K562 (cell line): ENCODE measurements around the gene KRTAP5-4. TPM values are rescaled to one million over a fixed set of nuclear protein-coding genes. Genes with fewer than 3 reads are reported as not detected.

Experiments
- ATAC-seq: fragments of 200-7000 bp; cut with Tn5 transposase; 3 replicates; pipeline ENCODE4 v1.9.1; 2020; ENCODE audit warnings: moderate library complexity
- BruUV-seq: library from RNA; stranded (reverse); fragments of 400-500 nt; replicated peaks from 2 replicates; lab custom pipeline; 2021; lab: Mats Ljungman, UMichigan
- CTCF ChIA-PET: fragments of 300-600 bp; formaldehyde crosslinking; extraction: SDS; loops from one replicate; lab custom pipeline; 2021; ENCODE audit warnings: low intra/inter-chr PET ratio; lab: Yijun Ruan, JAX
- POLR2A ChIA-PET: fragments of 300-600, 350-650 bp; sonication (Branson Sonifier 250); formaldehyde crosslinking; extraction: SDS; loops from one replicate; lab custom pipeline; 2021; ENCODE audit warnings: antibody characterized with exemption, inconsistent platforms; lab: Yijun Ruan, JAX
- DNase-seq, 4 experiments: peaks; one replicate each; pipeline versions ENCODE4 v3.0.0 to v3.0.0-alpha.2; 2011 to 2018; ENCODE audit warnings: low spot score in 3 of 4, mixed read lengths in 3 of 4; ENCODE audit errors: extremely low read depth in 1 of 4
- FAIRE-seq: peaks from 2 replicates; lab custom pipeline; 2011; peaks lifted over from hg19 to GRCh38; lab: Jason Lieb, UNC
- H2AFZ ChIP-seq: 2 replicates; pipeline ENCODE4 v1.6.0; 2011; ENCODE audit warnings: low read depth, low read length, control low read depth, inconsistent platforms
- H3K27ac ChIP-seq: fragments of 200-600 bp; 3 replicates; pipeline ENCODE4 v1.8.0; 2011; ENCODE audit warnings: low read depth, mild to moderate bottlenecking, control low read depth, inconsistent platforms, low read length, moderate library complexity, mixed read lengths; ENCODE audit errors: extremely low read depth
- H3K27me3 ChIP-seq, 2 experiments: fragments of 300-600 bp in 1 of 2; 2 replicates in 1 of 2; 3 replicates in 1 of 2; pipeline versions ENCODE4 v1.6.0 to v1.8.0; 2011; ENCODE audit warnings: inconsistent platforms in 2 of 2, low read length in 2 of 2, mild to moderate bottlenecking in 1 of 2, mixed read lengths in 1 of 2, moderate library complexity in 1 of 2; ENCODE audit not compliant: control insufficient read depth in 2 of 2, insufficient read depth in 2 of 2
- H3K36me3 ChIP-seq: fragments of 300-600 bp; 3 replicates; pipeline ENCODE4 v1.8.0; 2011; ENCODE audit warnings: mild to moderate bottlenecking, low read length, inconsistent platforms; ENCODE audit not compliant: control insufficient read depth, insufficient read depth
- H3K4me1 ChIP-seq, 2 experiments: fragments of 200-600 bp in 1 of 2; replicated peaks in 1 of 2; 2 replicates in 1 of 2; 3 replicates in 1 of 2; pipeline versions ENCODE4 v1.5.1 to v1.8.0; 2011; ENCODE audit warnings: inconsistent platforms in 2 of 2, low read length in 2 of 2, mild to moderate bottlenecking in 1 of 2, mixed read lengths in 1 of 2, moderate library complexity in 1 of 2; ENCODE audit not compliant: control insufficient read depth in 2 of 2, insufficient read depth in 2 of 2
- H3K4me2 ChIP-seq: 2 replicates; pipeline ENCODE4 v1.6.1; 2011; ENCODE audit warnings: low read length, control low read depth, inconsistent platforms, mixed read lengths; ENCODE audit not compliant: insufficient read depth
- H3K4me3 ChIP-seq: fragments of 200-600 bp; sonication (generic), shearing (Covaris generic); 2 replicates; pipeline ENCODE4 v1.5.1; 2016; ENCODE audit warnings: control low read depth, inconsistent platforms
- H3K79me2 ChIP-seq: fragments of 200-600 bp; 3 replicates; pipeline ENCODE4 v1.8.0; 2011; ENCODE audit warnings: low read length, inconsistent platforms; ENCODE audit not compliant: control insufficient read depth, insufficient read depth
- H3K9ac ChIP-seq, 2 experiments: 2 replicates each; pipeline versions ENCODE4 v1.6.0 to v1.6.1; 2011; ENCODE audit warnings: low read depth in 2 of 2, low read length in 2 of 2, control low read depth in 1 of 2, inconsistent platforms in 1 of 2, mild to moderate bottlenecking in 1 of 2, mixed read lengths in 1 of 2; ENCODE audit not compliant: insufficient read depth in 1 of 2
- H3K9me1 ChIP-seq: one replicate; pipeline ENCODE4 v1.6.0; 2011; ENCODE audit warnings: inconsistent platforms, mild to moderate bottlenecking, low read length, moderate library complexity; ENCODE audit not compliant: control insufficient read depth, insufficient read depth
- H3K9me3 ChIP-seq: replicated peaks from 2 replicates; pipeline ENCODE4 v1.5.1; 2011; ENCODE audit warnings: low read depth, low read length, inconsistent platforms; ENCODE audit not compliant: control insufficient read depth, insufficient read depth
- H4K20me1 ChIP-seq: replicated peaks from 2 replicates; pipeline ENCODE4 v1.6.1; 2011; ENCODE audit warnings: low read length, inconsistent platforms, mixed read lengths; ENCODE audit not compliant: control insufficient read depth, insufficient read depth
- CLOCK ChIP-seq: fragments of 250-450 bp; sonication (Bioruptor Pico); IDR thresholded peaks from 2 replicates; pipeline ENCODE4 v1.4.0; 2020; ENCODE audit warnings: mild to moderate bottlenecking, moderate library complexity, borderline replicate concordance
- CTCFL ChIP-seq: IDR thresholded peaks from 2 replicates; pipeline ENCODE4 v1.6.1; 2011; ENCODE audit warnings: borderline replicate concordance, low read depth, mild to moderate bottlenecking, moderate library complexity, low read length; ENCODE audit not compliant: insufficient read depth, poor library complexity, severe bottlenecking
- KLF1 ChIP-seq: fragments of 450-650 bp; IDR thresholded peaks from 2 replicates; pipeline ENCODE4 v1.6.1; 2016; ENCODE audit warnings: missing genetic modification characterization, missing compliant biosample characterization
- MAX ChIP-seq: sonication (generic); formaldehyde crosslinking; IDR thresholded peaks from 2 replicates; pipeline ENCODE4 v1.9.0; 2022; ENCODE audit warnings: mild to moderate bottlenecking, missing genetic modification reagents
- PHF20 ChIP-seq: fragments of 450-650 bp; IDR thresholded peaks from 2 replicates; pipeline ENCODE4 v1.6.1; 2018; ENCODE audit not compliant: partially characterized antibody
- PKNOX1 ChIP-seq: fragments of 450-650 bp; IDR thresholded peaks from 2 replicates; pipeline ENCODE4 v1.6.1; 2016
- SMAD3 ChIP-seq: fragments of 450-650 bp; formaldehyde crosslinking; conservative IDR thresholded peaks from 2 replicates; pipeline ENCODE4 v1.4.0; 2020; ENCODE audit warnings: mild to moderate bottlenecking
- SMAD4 ChIP-seq: fragments of 250-450 bp; sonication (Bioruptor Pico); conservative IDR thresholded peaks from 2 replicates; pipeline ENCODE4 v1.8.0; 2021; ENCODE audit warnings: inconsistent platforms, mild to moderate bottlenecking, moderate library complexity
- SMARCA5 ChIP-seq: fragments of 450-650 bp; IDR thresholded peaks from 2 replicates; pipeline ENCODE4 v1.6.1; 2016
- UBTF ChIP-seq, 2 experiments: IDR thresholded peaks; 2 replicates each; pipeline ENCODE4 v1.6.1; 2012; ENCODE audit warnings: improper control_type of control experiment in 2 of 2, low read depth in 2 of 2, low read length in 2 of 2, borderline replicate concordance in 1 of 2
- ZNF354B ChIP-seq: fragments of 250-450 bp; sonication (Bioruptor Pico); IDR thresholded peaks from 2 replicates; pipeline ENCODE4 v1.4.0; 2020
- WGBS: fragments of 100-300 bp; shearing (Covaris generic); methylation state at CpG from one replicate; pipeline ENCODE4 v1.1.6; 2016; ENCODE audit warnings: low coverage, mixed read lengths; ENCODE audit not compliant: insufficient coverage; ENCODE audit errors: missing lambda C conversion rate; 5-methylcytosine and 5-hydroxymethylcytosine counted together
- in situ Hi-C: fragments of 300-500 bp; cut with MboI; formaldehyde crosslinking; loops from 4 replicates; pipeline ENCODE4 v1.15.0; 2018; ENCODE audit warnings: inconsistent platforms, mixed read lengths
- intact Hi-C: fragments of 100-400 bp; cut with micrococcal nuclease; formaldehyde crosslinking; loops from 2 replicates; pipeline ENCODE4 v1.14.2; 2022
- polyA plus RNA-seq, 8 experiments: library from polyadenylated mRNA; depleted of rRNA in 4 of 8; stranded (reverse) in 5 of 8; unstranded in 3 of 8; fragments of >200 nt; fragmentation: Nextera tagmentation in 2 of 8; fragmentation: Illumina TruSeq in 1 of 8; extraction: Ambion mirVana in 2 of 8; extraction: Trizol in 1 of 8; gene quantifications; 2 replicates each; pipeline versions ENCODE4 v1.2.1 to v1.2.3, GENCODE V29; 2011 to 2014; ENCODE audit warnings: inconsistent platforms in 1 of 8, missing spikeins in 1 of 8
- total RNA-seq, 7 experiments: library from RNA; depleted of rRNA in 6 of 7; stranded (reverse); fragments of >200 nt in 6 of 7; fragmentation: Illumina TruSeq in 2 of 7; extraction: Trizol in 2 of 7; gene quantifications; 2 replicates each; pipeline versions ENCODE4 v1.2.1 to v1.2.3, GENCODE V29; 2011 to 2021; ENCODE audit warnings: low replicate concordance in 1 of 7

Gene KRTAP5-4
- total and polyA plus RNA-seq, 9 of the 15 experiments (the other 6 are each of a cell fraction or from before 2014, with no cell fraction given), result not detected

- Histone ChIP-seq H3K4me3 (no peak overlapping the region), H3K4me1 (no peaks in the 10 kb centered on the region), H3K9ac (no peak overlapping the region), H3K9me1 (peaks cover 2% of the 10 kb centered on the region), H3K4me2 (no peak overlapping the region), H4K20me1 (0 out of 2 replicates have a peak, but pooled peaks cover 9% of the 10 kb centered on the region), H3K9me3 (no peaks in the 10 kb centered on the region), H3K79me2 (no peaks in the 10 kb centered on the region), H3K36me3 (no peaks in the 10 kb centered on the region), H3K27ac (no peak overlapping the region), H2AFZ (no peak overlapping the region), H3K27me3 (peaks cover 45 to 54% of the 10 kb centered on the region in 2 experiments)
- ChIA-PET CTCF (no interaction called here), POLR2A (no interaction called here)
- intact Hi-C loops (no loop called here), in situ Hi-C loops (no loop called here)
- TF ChIP-seq UBTF (IDR thresholded peaks at IDR 0.05; ENCODE audit: borderline replicate concordance in 1 of 2, low read depth in 2 of 2, low read length in 2 of 2) (no peak), ZNF354B (CRISPR knock-in tag) (no peak), MAX (CRISPR knock-in tag) (no peak), PHF20 (no peak), CLOCK (CRISPR knock-in tag) (no peak), PKNOX1 (no peak), SMAD3 (CRISPR knock-in tag) (no peak), SMAD4 (CRISPR knock-in tag) (no peak), SMARCA5 (no peak), KLF1 (tag) (no peak), CTCFL (no peak)
- no peak for DNase-seq
- FAIRE-seq, result no peak
- 0% methylated on average over 11 of the region's 11 CpGs for WGBS
- BruUV-seq, result no TSS peak
- ATAC-seq, result no peak
Observed at GRCh38 chr11:1671658-1672057, 49.7 kb upstream of the KRTAP5-4 start.
